ENCODE data around the gene GHRHR.

GHRHR gene

DNA sequence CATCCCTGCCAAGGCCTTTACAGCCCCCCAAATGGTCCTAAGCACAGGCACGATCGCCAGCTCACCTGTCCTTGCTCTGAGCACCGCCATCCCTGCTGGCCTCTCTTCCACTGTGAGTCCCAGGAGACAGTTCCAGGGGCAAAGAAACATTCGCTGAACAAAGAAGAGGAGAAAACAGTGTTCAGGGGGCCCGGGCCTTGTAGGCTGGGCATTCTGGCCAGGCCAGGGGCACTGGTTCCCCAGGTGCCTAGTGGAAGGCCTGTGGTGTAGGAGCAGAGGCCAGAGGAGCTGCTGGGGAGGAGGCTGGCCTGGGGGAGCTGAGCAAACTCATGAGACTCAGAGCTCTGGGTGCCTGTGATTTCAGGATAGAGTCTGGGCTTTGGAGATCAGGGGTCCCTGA, 29.5 kb upstream of the GHRHR start:
- Mint-ChIP-seq H3K36me3 (ENCODE audit: low read depth) (no peaks in the 10 kb centered on the region), H3K27ac (no peak overlapping the region), H3K9me3 (no peaks in the 10 kb centered on the region), H3K27me3 (peaks cover 12% of the 10 kb centered on the region), H3K4me1 (ENCODE audit: low read depth) (no peaks in the 10 kb centered on the region), H3K4me3 (no peak overlapping the region)
- DNase-seq, result peak; percentile 9

DNA sequence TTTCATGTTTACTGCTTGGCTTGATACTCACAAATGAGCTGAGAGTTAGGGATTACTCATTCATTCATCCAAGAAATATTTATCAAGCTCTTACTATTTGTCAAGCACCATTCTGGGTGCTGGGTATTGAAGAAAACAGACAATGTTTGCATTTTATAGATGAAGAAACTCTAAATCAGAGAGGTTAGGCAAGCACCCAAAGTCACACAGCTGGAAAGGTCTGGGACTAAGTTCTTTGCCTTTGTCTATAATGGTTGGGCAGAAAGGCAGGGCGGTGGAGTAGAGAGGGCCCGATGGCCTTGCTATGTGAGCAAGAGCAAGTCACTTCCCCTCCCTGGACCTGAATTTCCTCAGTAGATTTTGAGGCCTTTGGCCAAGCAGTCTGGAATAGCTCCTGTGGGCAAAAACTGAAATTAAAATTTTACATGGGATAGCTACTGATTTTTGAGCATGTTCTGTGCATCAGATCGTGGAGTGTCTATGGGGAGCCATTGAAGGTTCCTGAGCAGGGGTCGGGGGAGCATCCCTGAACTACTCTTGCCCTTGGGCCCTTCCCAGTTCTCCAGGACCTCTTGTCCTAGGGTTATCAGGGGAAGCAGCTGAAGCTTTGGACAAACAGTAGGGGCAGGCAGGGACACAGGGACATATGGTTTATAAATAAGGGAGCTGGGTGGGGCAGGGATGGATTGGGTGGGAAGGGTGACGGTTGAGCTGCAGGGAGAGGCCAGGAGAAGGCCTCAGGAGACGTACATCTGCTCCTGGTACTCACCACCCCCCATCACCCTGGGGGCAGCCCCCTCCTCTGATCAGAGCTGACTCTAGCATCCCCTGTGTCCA, 28.8 kb upstream of the GHRHR start:
- Mint-ChIP-seq H3K36me3 (ENCODE audit: low read depth) (no peaks in the 10 kb centered on the region), H3K27me3 (peaks cover 18% of the 10 kb centered on the region)

DNA sequence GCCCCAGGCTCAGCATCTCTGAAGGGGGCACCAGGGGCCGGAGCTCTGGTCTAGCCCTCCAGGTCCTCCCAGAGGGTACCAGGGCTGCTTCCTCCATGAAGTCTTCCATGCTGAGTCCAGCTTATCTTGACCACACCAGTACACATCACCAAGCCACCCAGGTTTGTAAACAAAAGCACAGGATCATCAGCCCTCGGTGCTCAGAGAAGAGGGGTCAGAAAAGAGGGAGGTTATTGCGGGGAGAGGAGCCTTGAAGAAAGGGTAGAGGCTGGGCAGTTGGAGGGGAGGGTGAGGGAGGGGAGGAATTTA, 28.2 kb upstream of the GHRHR start:
- Mint-ChIP-seq H3K9me3 (no peaks in the 10 kb centered on the region), H3K36me3 (ENCODE audit: low read depth) (no peaks in the 10 kb centered on the region), H3K27ac (no peak overlapping the region), H3K4me3 (no peak overlapping the region), H3K4me1 (ENCODE audit: low read depth) (no peaks in the 10 kb centered on the region), H3K27me3 (peaks cover 23% of the 10 kb centered on the region)
- no peak for DNase-seq

More for the DNA sequence above, 28.8 kb upstream of the GHRHR start:
- no peak for DNase-seq
- no peak overlapping the region for H3K4me3 Mint-ChIP-seq
- no peak overlapping the region for H3K27ac Mint-ChIP-seq
- H3K9me3 Mint-ChIP-seq, result no peaks in the 10 kb centered on the region
- no peaks in the 10 kb centered on the region for H3K4me1 Mint-ChIP-seq (ENCODE audit: low read depth)

DNA sequence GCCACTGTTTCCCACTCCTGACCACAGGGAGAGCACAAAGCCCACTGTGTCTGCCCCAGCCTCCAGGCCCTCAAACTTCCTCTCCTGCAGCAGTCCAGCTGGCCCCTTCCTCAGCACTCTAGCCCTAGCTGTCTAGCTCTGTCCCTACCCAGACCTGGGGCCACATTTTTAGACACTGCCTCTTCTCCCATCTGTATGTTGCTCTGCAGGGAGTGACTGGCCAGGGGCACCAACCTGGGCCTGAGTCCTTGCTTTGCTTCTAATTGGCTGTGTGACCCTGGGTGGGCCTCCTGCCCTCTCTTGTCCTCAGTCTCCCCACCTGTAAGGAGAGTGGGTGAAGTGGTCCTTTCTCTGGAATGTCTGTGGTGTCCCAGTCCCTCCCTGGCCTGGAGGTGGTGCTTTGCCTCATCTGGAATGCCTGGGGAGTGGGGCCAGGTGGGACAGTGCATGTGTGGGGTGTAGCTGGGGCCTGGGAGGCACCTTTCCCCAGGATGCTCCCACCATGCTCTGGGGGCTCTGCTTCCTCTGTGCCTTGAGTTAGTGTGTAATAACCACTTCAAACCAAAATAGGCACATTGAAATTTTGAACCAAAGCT, 27.0 kb upstream of the GHRHR start:
- Mint-ChIP-seq H3K27me3 (peaks cover 33% of the 10 kb centered on the region), H3K9me3 (no peaks in the 10 kb centered on the region), H3K4me3 (no peak overlapping the region), H3K36me3 (ENCODE audit: low read depth) (no peaks in the 10 kb centered on the region), H3K4me1 (ENCODE audit: low read depth) (no peaks in the 10 kb centered on the region), H3K27ac (no peak overlapping the region)
- peak; percentile 15 for DNase-seq

DNA sequence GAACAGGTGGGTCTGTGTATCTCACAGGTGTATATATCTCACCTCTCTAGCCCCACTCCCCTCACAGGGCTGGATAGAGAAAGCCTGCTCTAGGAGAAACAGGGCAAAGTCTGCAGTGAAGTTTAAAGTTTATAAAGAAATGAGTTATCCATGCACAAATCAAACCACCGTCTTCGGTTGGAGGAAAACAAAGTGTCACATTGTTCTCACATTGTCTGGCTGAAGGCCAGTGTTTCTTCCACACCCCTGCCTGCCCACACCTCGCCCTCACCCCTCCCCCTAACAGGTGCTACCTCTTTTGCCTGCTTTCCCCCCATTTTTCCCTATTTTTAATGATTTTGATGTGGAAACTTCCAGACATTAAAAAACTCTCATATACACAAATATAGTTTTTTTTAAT, 26.3 kb upstream of the GHRHR start:
- no peaks in the 10 kb centered on the region for H3K9me3 Mint-ChIP-seq
- H3K4me1 Mint-ChIP-seq (ENCODE audit: low read depth), result no peaks in the 10 kb centered on the region
- H3K36me3 Mint-ChIP-seq (ENCODE audit: low read depth), result no peaks in the 10 kb centered on the region
- no peak overlapping the region for H3K4me3 Mint-ChIP-seq
- H3K27me3 Mint-ChIP-seq, result peaks cover 40% of the 10 kb centered on the region
- peak; percentile 24 for DNase-seq
- H3K27ac Mint-ChIP-seq, result no peak overlapping the region

- peaks cover 48% of the 10 kb centered on the region for H3K27me3 Mint-ChIP-seq
- no peak overlapping the region for H3K4me3 Mint-ChIP-seq
- DNase-seq, result peak; percentile 76
- no peak overlapping the region for H3K27ac Mint-ChIP-seq
- H3K9me3 Mint-ChIP-seq, result no peaks in the 10 kb centered on the region
- H3K36me3 Mint-ChIP-seq (ENCODE audit: low read depth), result no peaks in the 10 kb centered on the region
- no peaks in the 10 kb centered on the region for H3K4me1 Mint-ChIP-seq (ENCODE audit: low read depth)
Measured at GRCh38 chr7:30938435-30939316, 25.1 kb upstream of the GHRHR start.

GRCh38 chr7:30941582-30942323, 22.0 kb upstream of the GHRHR start:
- no peak overlapping the region for H3K27ac Mint-ChIP-seq
- H3K4me1 Mint-ChIP-seq (ENCODE audit: low read depth), result no peaks in the 10 kb centered on the region

DNA sequence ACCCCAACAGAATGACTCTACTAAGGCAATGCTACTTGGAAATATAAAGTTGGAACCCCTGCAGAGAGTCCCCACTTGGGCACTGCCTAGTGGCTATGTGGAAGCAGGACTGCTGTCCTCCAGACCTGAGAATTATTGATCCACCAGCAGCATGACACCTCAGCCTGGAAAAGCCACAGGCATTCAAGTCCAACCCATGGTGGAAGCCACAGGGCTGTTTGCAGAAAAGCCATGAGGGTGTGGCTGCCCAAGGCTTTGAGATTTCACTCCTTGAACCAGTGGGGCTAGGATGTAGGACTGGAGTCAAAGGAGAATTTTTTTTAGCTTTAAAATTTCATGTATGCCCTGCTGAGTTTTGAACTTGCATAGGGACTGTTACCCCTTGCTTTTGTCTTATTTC, 13.6 kb upstream of the GHRHR start:
- no peak for DNase-seq
- Mint-ChIP-seq H3K4me1 (ENCODE audit: low read depth) (no peaks in the 10 kb centered on the region), H3K9me3 (peaks cover 8% of the 10 kb centered on the region), H3K36me3 (ENCODE audit: low read depth) (no peaks in the 10 kb centered on the region), H3K27ac (no peak overlapping the region), H3K27me3 (peaks cover 56% of the 10 kb centered on the region), H3K4me3 (no peak overlapping the region)

More at GRCh38 chr7:30941582-30942323, 22.0 kb upstream of the GHRHR start:
- Mint-ChIP-seq H3K9me3 (peaks cover 13% of the 10 kb centered on the region), H3K27me3 (peaks cover 61% of the 10 kb centered on the region), H3K36me3 (ENCODE audit: low read depth) (no peaks in the 10 kb centered on the region), H3K4me3 (no peak overlapping the region)
- DNase-seq, result no peak

DNA sequence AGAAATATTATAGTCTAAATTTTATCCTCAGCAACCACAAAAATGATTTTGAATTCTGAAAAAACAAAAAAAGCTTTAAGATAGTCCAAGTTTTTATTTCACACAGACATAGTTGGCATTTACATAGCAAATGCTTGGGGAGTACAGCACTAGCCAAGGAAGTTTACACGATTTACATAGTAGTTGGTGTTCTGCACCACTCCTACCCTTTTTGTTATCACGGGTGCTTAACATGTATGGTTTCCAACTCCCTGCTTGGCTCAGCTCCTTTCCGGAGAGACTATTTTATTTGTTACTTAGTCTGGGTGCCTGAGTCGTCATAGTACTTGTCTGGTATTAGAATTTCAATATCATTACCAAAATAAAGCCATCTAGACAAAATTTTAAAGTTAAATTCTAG, 8.8 kb upstream of the GHRHR start:
- DNase-seq, result no peak
- Mint-ChIP-seq H3K36me3 (ENCODE audit: low read depth) (no peaks in the 10 kb centered on the region), H3K9me3 (peaks cover 5% of the 10 kb centered on the region), H3K4me3 (no peak overlapping the region), H3K27me3 (peaks cover 45% of the 10 kb centered on the region), H3K27ac (no peak overlapping the region), H3K4me1 (ENCODE audit: low read depth) (no peaks in the 10 kb centered on the region)

- Mint-ChIP-seq H3K36me3 (ENCODE audit: low read depth) (no peaks in the 10 kb centered on the region), H3K4me1 (ENCODE audit: low read depth) (no peaks in the 10 kb centered on the region), H3K27ac (no peak overlapping the region), H3K27me3 (peaks cover 27% of the 10 kb centered on the region), H3K9me3 (peaks cover 5% of the 10 kb centered on the region), H3K4me3 (no peak overlapping the region)
- DNase-seq, result no peak
Measured at GRCh38 chr7:30956704-30957103, 7.0 kb upstream of the GHRHR start.

- Mint-ChIP-seq H3K36me3 (ENCODE audit: low read depth) (no peaks in the 10 kb centered on the region), H3K4me3 (no peak overlapping the region), H3K9me3 (no peaks in the 10 kb centered on the region), H3K27me3 (peaks cover 15% of the 10 kb centered on the region), H3K4me1 (ENCODE audit: low read depth) (no peaks in the 10 kb centered on the region), H3K27ac (no peak overlapping the region)
- no peak for DNase-seq
Measured at GRCh38 chr7:30965372-30965771, 1.6 kb downstream of the GHRHR start.

GRCh38 chr7:30965883-30966282, 2.1 kb downstream of the GHRHR start:
- no peak for DNase-seq
- H3K27ac Mint-ChIP-seq, result no peak overlapping the region
- H3K4me3 Mint-ChIP-seq, result no peak overlapping the region
- H3K9me3 Mint-ChIP-seq, result no peaks in the 10 kb centered on the region
- no peaks in the 10 kb centered on the region for H3K4me1 Mint-ChIP-seq (ENCODE audit: low read depth)
- H3K36me3 Mint-ChIP-seq (ENCODE audit: low read depth), result no peaks in the 10 kb centered on the region
- peaks cover 18% of the 10 kb centered on the region for H3K27me3 Mint-ChIP-seq

DNA sequence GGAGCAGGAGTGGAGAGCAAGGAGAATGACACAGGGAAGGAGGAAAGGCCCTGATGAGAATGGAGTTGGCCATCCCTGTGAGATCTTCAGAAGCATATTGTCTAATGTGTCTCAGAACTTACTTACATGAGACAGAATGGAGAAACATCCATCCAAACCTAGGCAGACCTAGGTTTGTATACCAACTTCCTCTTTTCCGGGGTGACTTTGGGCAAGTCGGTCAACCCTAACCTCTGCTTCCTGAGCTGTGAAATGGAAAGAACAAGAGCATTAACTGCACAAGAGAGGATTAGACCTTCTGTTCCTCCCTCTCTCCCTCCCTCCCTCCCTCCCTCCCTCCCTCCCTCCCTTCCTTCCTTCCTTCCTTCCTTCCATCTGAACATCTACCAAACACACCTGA, 4.5 kb downstream of the GHRHR start:
- H3K27ac Mint-ChIP-seq, result no peak overlapping the region

More for the DNA sequence above, 4.5 kb downstream of the GHRHR start:
- DNase-seq, result no peak
- Mint-ChIP-seq H3K4me3 (no peak overlapping the region), H3K27me3 (peaks cover 37% of the 10 kb centered on the region), H3K9me3 (no peaks in the 10 kb centered on the region), H3K4me1 (ENCODE audit: low read depth) (no peaks in the 10 kb centered on the region), H3K36me3 (ENCODE audit: low read depth) (no peaks in the 10 kb centered on the region)
